Tongue (tissue), 2 donors: Measurements from ENCODE around the gene GAL3ST2. TPM values are rescaled to one million over a fixed set of nuclear protein-coding genes. Genes with fewer than 3 reads are reported as not detected.

Source experiments
- DNase-seq: peaks from one replicate; pipeline ENCODE4 v3.0.0-alpha.2; 2015
- total RNA-seq: library from RNA; depleted of rRNA; stranded (reverse); fragments of >200 nt; gene quantifications from one replicate; pipeline ENCODE4 v1.2.3, GENCODE V29; 2014

GAL3ST2 gene
- total RNA-seq, 1 donor from 2014 or later, result not detected

- peak; percentile 11 for DNase-seq
Measured at GRCh38 chr2:241844831-241845578, 68.4 kb downstream of the GAL3ST2 start.

- no peak for DNase-seq
Measured at GRCh38 chr2:241846406-241846805, 69.8 kb downstream of the GAL3ST2 start.

- no peak for DNase-seq
Measured at GRCh38 chr2:241848761-241849615, 72.4 kb downstream of the GAL3ST2 start.

DNA sequence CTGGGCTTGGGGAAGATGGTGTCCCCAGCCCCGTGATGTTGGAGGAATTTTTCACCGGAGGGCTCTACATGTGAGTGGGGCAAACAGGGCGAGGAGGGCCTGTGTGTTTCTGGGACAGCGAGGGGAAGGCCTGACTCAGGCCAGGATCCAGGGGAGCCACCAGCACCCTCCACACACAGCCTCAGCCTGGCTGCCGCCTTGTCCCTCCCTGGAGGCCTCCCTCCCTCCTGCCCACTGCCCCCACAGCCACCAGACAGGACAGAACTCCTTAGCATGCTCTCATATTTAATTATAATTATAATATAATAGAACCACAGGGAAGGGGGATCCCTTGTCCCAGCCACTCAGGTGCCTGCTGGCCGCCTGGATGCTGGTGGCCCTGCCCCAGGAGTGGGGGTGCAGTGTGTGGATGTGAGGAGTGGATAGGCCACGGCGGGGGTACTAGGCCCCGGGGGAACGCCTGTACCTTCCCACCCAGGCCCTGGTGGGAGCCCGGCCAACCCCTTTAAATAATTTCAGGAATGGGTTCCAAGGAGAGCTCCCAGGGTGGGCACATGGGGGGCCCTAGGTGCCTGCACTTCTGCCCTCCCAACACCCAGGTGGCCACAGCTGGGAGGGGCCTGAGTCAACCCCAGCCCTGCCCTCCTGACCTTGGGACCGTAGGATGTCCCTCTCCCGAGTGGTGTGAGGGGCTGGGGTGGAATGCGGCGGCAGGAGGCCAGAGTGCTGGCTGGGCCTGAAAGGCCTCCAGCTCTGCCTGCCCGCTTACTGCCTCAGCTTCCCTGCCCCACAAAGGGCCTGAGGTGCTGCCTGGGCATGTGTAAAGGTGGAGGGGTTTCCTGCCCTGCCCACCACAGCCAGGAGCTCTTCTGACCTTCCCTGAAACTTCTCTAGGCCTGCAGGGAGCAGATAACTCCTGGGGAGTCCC is 73.3 kb downstream of the GAL3ST2 start:
- DNase-seq, result no peak

DNA sequence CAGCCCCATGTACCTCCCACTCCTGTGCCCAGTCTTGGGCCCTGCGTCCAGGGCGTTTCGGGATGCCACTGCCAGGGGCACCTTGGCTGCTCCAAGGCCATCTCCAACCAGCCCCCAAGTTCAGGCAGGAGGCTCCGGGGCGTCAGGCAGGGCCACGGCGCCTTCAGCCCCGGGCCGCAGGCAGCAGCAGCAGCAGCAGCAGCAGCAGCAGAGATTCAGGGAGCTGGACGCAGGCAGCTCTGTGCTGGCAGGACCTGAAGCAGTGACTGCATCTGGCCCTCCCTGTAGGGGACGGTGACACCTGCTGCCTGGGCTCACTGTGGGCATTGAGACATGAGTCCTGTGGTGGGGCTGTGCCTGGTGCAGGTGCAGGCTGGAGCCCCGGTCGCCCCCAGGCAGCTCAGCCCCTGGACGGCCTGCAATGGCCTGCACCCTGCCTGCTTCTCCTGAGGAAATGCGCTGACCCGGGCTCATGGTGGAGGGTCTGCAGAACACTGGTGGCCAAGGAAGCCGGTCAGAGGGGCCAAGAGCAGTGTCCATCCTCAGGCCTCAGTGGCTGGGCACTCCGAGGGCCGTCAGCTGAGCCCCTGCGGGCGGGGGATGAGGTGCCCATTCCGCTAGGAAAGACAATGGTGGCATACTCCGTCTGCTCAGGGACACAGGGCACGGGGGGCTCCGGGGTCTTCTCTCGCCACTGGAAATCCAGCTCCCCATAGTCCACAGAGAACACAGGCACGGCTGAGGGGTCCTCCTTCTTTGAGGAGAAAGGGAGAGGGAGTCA is 74.1 kb downstream of the GAL3ST2 start:
- no peak for DNase-seq

- DNase-seq, result no peak
Measured at GRCh38 chr2:241851325-241852115, 74.9 kb downstream of the GAL3ST2 start.

- DNase-seq, result no peak
Measured at GRCh38 chr2:241852116-241852980, 75.7 kb downstream of the GAL3ST2 start.

GRCh38 chr2:241852981-241853631 is 76.5 kb downstream of the GAL3ST2 start:
- no peak for DNase-seq

Other genes with a start within 250 kb of the GAL3ST2 start
- 28.0 TPM for gene BOK, start 218.1 kb upstream of the GAL3ST2 start, total RNA-seq
- gene THAP4, start 139.7 kb upstream of the GAL3ST2 start, total RNA-seq, result 27.5 TPM
- 45.7 TPM for gene ATG4B, start 139.1 kb upstream of the GAL3ST2 start, total RNA-seq
- gene DTYMK, start 90.0 kb upstream of the GAL3ST2 start, total RNA-seq, result 20.0 TPM
- 26.4 TPM for gene ING5, start 74.8 kb upstream of the GAL3ST2 start, total RNA-seq
- gene D2HGDH, start 42.2 kb upstream of the GAL3ST2 start, total RNA-seq, result 23.1 TPM
- 9.4 TPM for gene NEU4, start 32.4 kb downstream of the GAL3ST2 start, total RNA-seq
- not detected for gene PDCD1, start 82.1 kb downstream of the GAL3ST2 start, total RNA-seq
- not detected for gene RTP5, start 92.9 kb downstream of the GAL3ST2 start, total RNA-seq